Endodermal cell (in vitro differentiated cells): ENCODE results near the gene ANKRD29. TPM values are rescaled to one million over a fixed set of nuclear protein-coding genes. Genes with fewer than 3 reads are reported as not detected.

ENCODE experiments used
- DNase-seq: peaks from one replicate; pipeline ENCODE4 v3.0.0-alpha.2; 2017
- H3K27ac ChIP-seq: 2 replicates; pipeline ENCODE4 v1.5.1; 2013; ENCODE audit warnings: mild to moderate bottlenecking, low read depth, low read length, moderate library complexity
- H3K27me3 ChIP-seq: 2 replicates; pipeline ENCODE4 v1.6.1; 2013; ENCODE audit warnings: mild to moderate bottlenecking, low read length, moderate library complexity; ENCODE audit not compliant: insufficient read depth, control insufficient read depth, poor library complexity, severe bottlenecking
- H3K36me3 ChIP-seq: 2 replicates; pipeline ENCODE4 v1.7.0; 2013; ENCODE audit warnings: mild to moderate bottlenecking, low read length, moderate library complexity; ENCODE audit not compliant: control insufficient read depth, insufficient read depth
- H3K4me1 ChIP-seq: one replicate; pipeline ENCODE4 v1.7.0; 2013; ENCODE audit warnings: low read length; ENCODE audit not compliant: control insufficient read depth, insufficient read depth
- H3K4me3 ChIP-seq: 2 replicates; pipeline ENCODE4 v1.5.1; 2013; ENCODE audit warnings: mild to moderate bottlenecking, low read length, moderate library complexity
- H3K9ac ChIP-seq: 2 replicates; pipeline ENCODE4 v1.6.1; 2013; ENCODE audit warnings: mild to moderate bottlenecking, low read length, moderate library complexity; ENCODE audit not compliant: poor library complexity, severe bottlenecking; ENCODE audit errors: extremely low read depth
- H3K9me3 ChIP-seq: 2 replicates; pipeline ENCODE4 v1.6.1; 2013; ENCODE audit warnings: mild to moderate bottlenecking, low read length, moderate library complexity; ENCODE audit not compliant: control insufficient read depth
- H3K27ac Mint-ChIP-seq: 2 replicates; pipeline ENCODE4 v1.8.0; 2020; ENCODE audit warnings: mixed read lengths
- H3K27me3 Mint-ChIP-seq: 2 replicates; pipeline ENCODE4 v1.8.0; 2021; ENCODE audit warnings: mild to moderate bottlenecking, mixed read lengths; ENCODE audit not compliant: insufficient read depth
- H3K36me3 Mint-ChIP-seq: 2 replicates; pipeline ENCODE4 v1.8.0; 2020; ENCODE audit warnings: low read depth, mixed read lengths
- H3K4me1 Mint-ChIP-seq: 2 replicates; pipeline ENCODE4 v1.8.0; 2020; ENCODE audit warnings: mixed read lengths
- H3K4me3 Mint-ChIP-seq: 2 replicates; pipeline ENCODE4 v1.8.0; 2020; ENCODE audit warnings: mild to moderate bottlenecking, moderate library complexity, mixed read lengths
- H3K9me3 Mint-ChIP-seq: 2 replicates; pipeline ENCODE4 v1.8.0; 2020; ENCODE audit warnings: mild to moderate bottlenecking, mixed read lengths
- CTCF ChIP-seq: fragments of 200-600 bp; sonication (generic); conservative IDR thresholded peaks from 2 replicates; pipeline ENCODE4 v1.5.0; 2021; ENCODE audit warnings: antibody characterized with exemption, mild to moderate bottlenecking
- WGBS, 2 experiments: methylation state at CpG; one replicate each; pipeline versions ENCODE4 v1.1.5 to v1.1.7; 2013; ENCODE audit warnings: missing lambda C conversion rate in 2 of 2, mixed read lengths in 1 of 2; ENCODE audit not compliant: insufficient coverage in 1 of 2, insufficient read length in 1 of 2; 5-methylcytosine and 5-hydroxymethylcytosine counted together
- total RNA-seq, 2 donors: library from RNA; stranded (reverse); fragmentation: NEBNext Ultra II Directional in 1 of 2; extraction: Animal tissue kit (Norgen Biotek cat#: 25700) in 1 of 2; gene quantifications; 2 replicates in 1 of 2; 3 replicates in 1 of 2; pipeline ENCODE4 v1.2.1, GENCODE V29; 2021

ANKRD29 gene
- total RNA-seq, 2 donors from 2014 or later: 0.44 to 0.73 TPM

- Mint-ChIP-seq H3K27ac (no peak overlapping the region), H3K27me3 (peaks cover 36% of the 10 kb centered on the region), H3K36me3 (no peaks in the 10 kb centered on the region), H3K9me3 (no peaks in the 10 kb centered on the region), H3K4me1 (peaks cover 11% of the 10 kb centered on the region), H3K4me3 (no peak overlapping the region)
- Histone ChIP-seq H3K4me1 (peaks cover 8% of the 10 kb centered on the region), H3K27ac (no peak overlapping the region), H3K36me3 (no peaks in the 10 kb centered on the region), H3K9ac (no peak overlapping the region), H3K27me3 (peaks cover 34% of the 10 kb centered on the region), H3K4me3 (no peak overlapping the region), H3K9me3 (no peaks in the 10 kb centered on the region)
- DNase-seq: no peak
- WGBS, 2 experiments: 88 to 90% methylated on average over 3 to 4 of the region's 4 CpGs
- no peak for TF ChIP-seq CTCF
These were observed 45.2 kb downstream of the ANKRD29 start for GRCh38 chr18:23617412-23618014.

DNA sequence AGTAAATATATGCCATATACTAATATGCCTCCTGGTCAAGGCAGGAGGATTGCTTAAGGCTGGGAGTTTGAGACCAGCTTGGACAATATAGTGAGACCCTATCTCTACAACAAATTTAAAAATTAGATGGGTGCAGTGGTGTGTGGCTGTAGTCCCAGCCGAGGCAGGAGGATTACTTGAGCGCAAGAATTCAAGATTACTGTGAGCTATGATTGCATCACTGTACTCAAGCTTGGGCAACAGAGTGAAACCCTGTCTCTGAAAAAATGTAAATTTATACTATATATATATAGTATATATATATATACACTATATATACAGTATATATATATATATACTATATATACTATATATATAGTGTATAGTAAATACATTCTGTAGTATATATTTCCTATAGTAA, 46.5 kb downstream of the ANKRD29 start:
- Histone ChIP-seq H3K4me1 (peaks cover 8% of the 10 kb centered on the region), H3K27me3 (peaks cover 26% of the 10 kb centered on the region), H3K36me3 (no peaks in the 10 kb centered on the region), H3K9me3 (no peaks in the 10 kb centered on the region), H3K27ac (no peak overlapping the region), H3K4me3 (no peak overlapping the region), H3K9ac (no peak overlapping the region)
- no peaks in the 10 kb centered on the region for H3K9me3 Mint-ChIP-seq
- H3K4me3 Mint-ChIP-seq: no peak overlapping the region
- H3K27ac Mint-ChIP-seq: no peak overlapping the region
- peaks cover 29% of the 10 kb centered on the region for H3K27me3 Mint-ChIP-seq
- H3K36me3 Mint-ChIP-seq: no peaks in the 10 kb centered on the region
- 90% methylated on average over 2 of the region's 2 CpGs; no CpG with 5 or more reads in 1 of the 2 experiments for WGBS, 2 experiments
- peaks cover 11% of the 10 kb centered on the region for H3K4me1 Mint-ChIP-seq
- TF ChIP-seq CTCF: no peak
- DNase-seq: no peak

DNA sequence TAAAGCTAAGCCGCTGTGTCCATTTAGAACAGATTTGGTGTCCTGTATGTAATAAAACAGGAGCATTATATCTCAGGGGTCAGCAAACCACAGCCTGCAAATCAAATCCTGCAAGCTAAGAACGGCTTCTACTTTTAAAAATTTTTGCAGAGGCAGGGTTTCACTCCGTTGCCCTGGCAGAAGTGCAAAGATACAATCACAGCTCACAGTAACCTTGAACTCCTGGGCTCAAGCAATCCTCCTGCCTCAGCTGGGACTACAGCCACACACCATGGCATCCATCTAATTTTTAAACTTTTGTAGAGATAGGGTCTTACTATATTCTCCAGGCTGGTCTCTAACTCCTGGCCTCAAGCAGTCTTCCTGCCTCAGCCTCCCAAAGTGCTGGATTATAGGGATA, 47.8 kb downstream of the ANKRD29 start:
- peaks cover 13% of the 10 kb centered on the region for H3K27me3 ChIP-seq
- no peak overlapping the region for H3K4me3 ChIP-seq
- no peaks in the 10 kb centered on the region for H3K9me3 Mint-ChIP-seq
- no peak for TF ChIP-seq CTCF
- no peak overlapping the region for H3K27ac Mint-ChIP-seq
- DNase-seq: no peak
- no peak overlapping the region for H3K27ac ChIP-seq
- no peaks in the 10 kb centered on the region for H3K36me3 ChIP-seq
- WGBS, 2 experiments: 88 to 95% methylated on average over 2 to 3 of the region's 3 CpGs
- peaks cover 8% of the 10 kb centered on the region for H3K4me1 ChIP-seq
- H3K9ac ChIP-seq: no peak overlapping the region
- no peaks in the 10 kb centered on the region for H3K36me3 Mint-ChIP-seq
- H3K27me3 Mint-ChIP-seq: peaks cover 16% of the 10 kb centered on the region
- H3K4me1 Mint-ChIP-seq: peaks cover 15% of the 10 kb centered on the region
- H3K4me3 Mint-ChIP-seq: no peak overlapping the region
- no peaks in the 10 kb centered on the region for H3K9me3 ChIP-seq
